C4-2B (cell line): Measurements from ENCODE around the gene BNC2.

Experiments used
- CTCF ChIP-seq: fragments of 450-650 bp; conservative IDR thresholded peaks from 2 replicates; pipeline ENCODE4 v1.5.1; 2017; ENCODE audit warnings: mild to moderate bottlenecking
- ZFX ChIP-seq: fragments of 450-650 bp; IDR thresholded peaks from 2 replicates; pipeline ENCODE4 v1.6.1; 2017

GRCh38 chr9:16735001-16735400 lies 135.5 kb downstream of the BNC2 start:
- TF ChIP-seq CTCF (no peak), ZFX (no peak)
